ENCODE results near the gene NAV2.

GRCh38 chr11:19805376-19805775, 92.7 kb downstream of the NAV2 start:
- no peak for TF ChIP-seq CTCF (IDR thresholded peaks at IDR 0.05)
- no peak for TF ChIP-seq POLR2A (IDR thresholded peaks at IDR 0.05)

All from testis (tissue), 2 donors.